Activated CD8-positive, alpha-beta T cell treated with anti-CD3 and anti-CD28 coated beads, Interleukin-2, amount 10 ng/mL, durations not matched to agents 7 days and 5 days (primary cell): ENCODE results near the gene DNER. TPM values are rescaled to one million over a fixed set of nuclear protein-coding genes. Genes with fewer than 3 reads are reported as not detected.
"Not testable (repeated sequence)": the region's sequence is repeated elsewhere in the genome, so short reads cannot be mapped to it uniquely, and the experiment has no call there.

Experiments used
- ATAC-seq: fragments of 150-1000 bp; cut with Tn5 transposase; one replicate; pipeline ENCODE4 v1.10.0; 2021; ENCODE audit warnings: moderate library complexity
- CTCF ChIA-PET: fragments of 350-600 bp; sonication (Branson Sonifier 250); formaldehyde crosslinking; loops from one replicate; lab custom pipeline; 2021; ENCODE audit warnings: antibody characterized with exemption; lab: Charles Lee
- POLR2A ChIA-PET: fragments of 350-600 bp; sonication (Branson Sonifier 250); formaldehyde crosslinking; loops from one replicate; lab custom pipeline; 2021; ENCODE audit warnings: antibody characterized with exemption; lab: Charles Lee
- DNase-seq: peaks from one replicate; pipeline ENCODE4 v3.0.0-alpha.2; 2020
- H3K27ac Mint-ChIP-seq: one replicate; pipeline ENCODE4 v1.8.0; 2021; ENCODE audit warnings: mild to moderate bottlenecking, mixed read lengths
- H3K27me3 Mint-ChIP-seq: one replicate; pipeline ENCODE4 v1.8.0; 2021; ENCODE audit warnings: low read depth, mixed read lengths
- H3K36me3 Mint-ChIP-seq: one replicate; pipeline ENCODE4 v1.8.0; 2021; ENCODE audit warnings: low read depth, mixed read lengths
- H3K4me1 Mint-ChIP-seq: one replicate; pipeline ENCODE4 v1.8.0; 2021; ENCODE audit warnings: low read depth, mixed read lengths
- H3K4me3 Mint-ChIP-seq: one replicate; pipeline ENCODE4 v1.8.0; 2021; ENCODE audit warnings: mild to moderate bottlenecking, mixed read lengths
- H3K9me3 Mint-ChIP-seq: one replicate; pipeline ENCODE4 v1.8.0; 2022; ENCODE audit warnings: mixed read lengths; ENCODE audit not compliant: insufficient read depth
- total RNA-seq, 2 experiments: library from RNA; stranded (reverse); gene quantifications; one replicate each; pipeline ENCODE4 v1.2.3, GENCODE V29; 2021

DNER gene
- total RNA-seq, 2 experiments from 2014 or later: not detected

- no peaks in the 10 kb centered on the region for H3K9me3 Mint-ChIP-seq
- ATAC-seq (no peak), DNase-seq (no peak)
- H3K4me3 Mint-ChIP-seq: no peak overlapping the region
- no peaks in the 10 kb centered on the region for H3K27me3 Mint-ChIP-seq
- no peaks in the 10 kb centered on the region for H3K4me1 Mint-ChIP-seq
- H3K36me3 Mint-ChIP-seq: no peaks in the 10 kb centered on the region
- CTCF ChIA-PET: no interaction called here
- POLR2A ChIA-PET: no interaction called here
- H3K27ac Mint-ChIP-seq: no peak overlapping the region
These were observed 185.5 kb downstream of the DNER start for GRCh38 chr2:229528846-229529245.

- Mint-ChIP-seq H3K27me3 (no peaks in the 10 kb centered on the region), H3K27ac (no peak overlapping the region), H3K4me3 (no peak overlapping the region), H3K36me3 (no peaks in the 10 kb centered on the region), H3K9me3 (no peaks in the 10 kb centered on the region), H3K4me1 (no peaks in the 10 kb centered on the region)
- DNase-seq (no peak), ATAC-seq (no peak)
- ChIA-PET POLR2A (no interaction called here), CTCF (no interaction called here)
These were observed 187.4 kb downstream of the DNER start for GRCh38 chr2:229526951-229527350.

- no peak overlapping the region for H3K4me3 Mint-ChIP-seq
- CTCF ChIA-PET: no interaction called here
- no peaks in the 10 kb centered on the region for H3K36me3 Mint-ChIP-seq
- no peak for DNase-seq
- no peaks in the 10 kb centered on the region for H3K9me3 Mint-ChIP-seq
- ATAC-seq: no peak
- no peaks in the 10 kb centered on the region for H3K4me1 Mint-ChIP-seq
- H3K27me3 Mint-ChIP-seq: no peaks in the 10 kb centered on the region
- POLR2A ChIA-PET: no interaction called here
- H3K27ac Mint-ChIP-seq: no peak overlapping the region
These were observed 189.6 kb downstream of the DNER start for GRCh38 chr2:229524799-229525198.

- no peaks in the 10 kb centered on the region for H3K27me3 Mint-ChIP-seq
- H3K36me3 Mint-ChIP-seq: no peaks in the 10 kb centered on the region
- H3K4me1 Mint-ChIP-seq: no peaks in the 10 kb centered on the region
- no peak overlapping the region for H3K27ac Mint-ChIP-seq
- ChIA-PET POLR2A (no interaction called here), CTCF (no interaction called here)
- ATAC-seq (no peak), DNase-seq (no peak)
- no peaks in the 10 kb centered on the region for H3K9me3 Mint-ChIP-seq
- H3K4me3 Mint-ChIP-seq: no peak overlapping the region
These were observed 190.7 kb downstream of the DNER start for GRCh38 chr2:229523663-229524062.

GRCh38 chr2:229521576-229521975 is 192.8 kb downstream of the DNER start:
- Mint-ChIP-seq H3K9me3 (no peaks in the 10 kb centered on the region), H3K27ac (no peak overlapping the region), H3K4me1 (no peaks in the 10 kb centered on the region), H3K4me3 (no peak overlapping the region), H3K27me3 (no peaks in the 10 kb centered on the region), H3K36me3 (no peaks in the 10 kb centered on the region)
- DNase-seq (no peak), ATAC-seq (no peak)
- CTCF ChIA-PET: no interaction called here
- POLR2A ChIA-PET: no interaction called here

- ChIA-PET CTCF (no interaction called here), POLR2A (no interaction called here)
- no peak overlapping the region for H3K4me3 Mint-ChIP-seq
- DNase-seq: no peak
- no peaks in the 10 kb centered on the region for H3K36me3 Mint-ChIP-seq
- no peaks in the 10 kb centered on the region for H3K4me1 Mint-ChIP-seq
- no peaks in the 10 kb centered on the region for H3K27me3 Mint-ChIP-seq
- H3K27ac Mint-ChIP-seq: no peak overlapping the region
- no peaks in the 10 kb centered on the region for H3K9me3 Mint-ChIP-seq
- no peak for ATAC-seq
These were observed 193.7 kb downstream of the DNER start for GRCh38 chr2:229520691-229521096.

- Mint-ChIP-seq H3K4me1 (no peaks in the 10 kb centered on the region), H3K9me3 (no peaks in the 10 kb centered on the region), H3K27ac (no peak overlapping the region), H3K4me3 (no peak overlapping the region), H3K36me3 (no peaks in the 10 kb centered on the region), H3K27me3 (no peaks in the 10 kb centered on the region)
- CTCF ChIA-PET: no interaction called here
- no peak for ATAC-seq
- POLR2A ChIA-PET: no interaction called here
- DNase-seq: no peak
These were observed 194.5 kb downstream of the DNER start for GRCh38 chr2:229519655-229520430.

- Mint-ChIP-seq H3K9me3 (no peaks in the 10 kb centered on the region), H3K36me3 (no peaks in the 10 kb centered on the region), H3K27me3 (no peaks in the 10 kb centered on the region), H3K27ac (no peak overlapping the region), H3K4me3 (no peak overlapping the region), H3K4me1 (no peaks in the 10 kb centered on the region)
- DNase-seq (no peak), ATAC-seq (no peak)
- ChIA-PET CTCF (no interaction called here), POLR2A (no interaction called here)
These were observed 200.0 kb downstream of the DNER start for GRCh38 chr2:229514273-229514895.

- CTCF ChIA-PET: no interaction called here
- H3K27me3 Mint-ChIP-seq: no peaks in the 10 kb centered on the region
- no peak for ATAC-seq
These were observed 202.8 kb downstream of the DNER start for GRCh38 chr2:229511524-229511923.

GRCh38 chr2:229506699-229507098 is 207.7 kb downstream of the DNER start:
- H3K4me1 Mint-ChIP-seq, H3K36me3 Mint-ChIP-seq, POLR2A ChIA-PET, CTCF ChIA-PET, H3K4me3 Mint-ChIP-seq, H3K27ac Mint-ChIP-seq, H3K9me3 Mint-ChIP-seq, DNase-seq, ATAC-seq, H3K27me3 Mint-ChIP-seq: not testable (repeated sequence)

More at GRCh38 chr2:229511524-229511923, 202.8 kb downstream of the DNER start:
- Mint-ChIP-seq H3K4me3 (no peak overlapping the region), H3K36me3 (no peaks in the 10 kb centered on the region), H3K9me3 (no peaks in the 10 kb centered on the region), H3K27ac (no peak overlapping the region), H3K4me1 (no peaks in the 10 kb centered on the region)
- no peak for DNase-seq
- POLR2A ChIA-PET: no interaction called here

GRCh38 chr2:229501051-229501794 is 213.1 kb downstream of the DNER start:
- peaks cover 3% of the 10 kb centered on the region for H3K9me3 Mint-ChIP-seq
- no peak for ATAC-seq
- ChIA-PET CTCF (no interaction called here), POLR2A (no interaction called here)
- H3K4me3 Mint-ChIP-seq: no peak overlapping the region
- no peaks in the 10 kb centered on the region for H3K27me3 Mint-ChIP-seq
- no peak for DNase-seq
- H3K36me3 Mint-ChIP-seq: no peaks in the 10 kb centered on the region
- no peaks in the 10 kb centered on the region for H3K4me1 Mint-ChIP-seq
- no peak overlapping the region for H3K27ac Mint-ChIP-seq

- ChIA-PET POLR2A (no interaction called here), CTCF (no interaction called here)
- Mint-ChIP-seq H3K36me3 (no peaks in the 10 kb centered on the region), H3K9me3 (no peaks in the 10 kb centered on the region), H3K27ac (no peak overlapping the region), H3K4me3 (no peak overlapping the region), H3K4me1 (no peaks in the 10 kb centered on the region), H3K27me3 (no peaks in the 10 kb centered on the region)
- ATAC-seq (no peak), DNase-seq (no peak)
These were observed 222.3 kb downstream of the DNER start for GRCh38 chr2:229492034-229492433.
